Endodermal cell (in vitro differentiated cells): ENCODE data around the gene GSE1. TPM values are rescaled to one million over a fixed set of nuclear protein-coding genes. Genes with fewer than 3 reads are reported as not detected.

Experiments
- DNase-seq: peaks from one replicate; pipeline ENCODE4 v3.0.0-alpha.2; 2017
- H3K27ac ChIP-seq: 2 replicates; pipeline ENCODE4 v1.5.1; 2013; ENCODE audit warnings: mild to moderate bottlenecking, low read depth, low read length, moderate library complexity
- H3K27me3 ChIP-seq: 2 replicates; pipeline ENCODE4 v1.6.1; 2013; ENCODE audit warnings: mild to moderate bottlenecking, low read length, moderate library complexity; ENCODE audit not compliant: insufficient read depth, control insufficient read depth, poor library complexity, severe bottlenecking
- H3K36me3 ChIP-seq: 2 replicates; pipeline ENCODE4 v1.7.0; 2013; ENCODE audit warnings: mild to moderate bottlenecking, low read length, moderate library complexity; ENCODE audit not compliant: control insufficient read depth, insufficient read depth
- H3K4me1 ChIP-seq: one replicate; pipeline ENCODE4 v1.7.0; 2013; ENCODE audit warnings: low read length; ENCODE audit not compliant: control insufficient read depth, insufficient read depth
- H3K4me3 ChIP-seq: 2 replicates; pipeline ENCODE4 v1.5.1; 2013; ENCODE audit warnings: mild to moderate bottlenecking, low read length, moderate library complexity
- H3K9ac ChIP-seq: 2 replicates; pipeline ENCODE4 v1.6.1; 2013; ENCODE audit warnings: mild to moderate bottlenecking, low read length, moderate library complexity; ENCODE audit not compliant: poor library complexity, severe bottlenecking; ENCODE audit errors: extremely low read depth
- H3K9me3 ChIP-seq: 2 replicates; pipeline ENCODE4 v1.6.1; 2013; ENCODE audit warnings: mild to moderate bottlenecking, low read length, moderate library complexity; ENCODE audit not compliant: control insufficient read depth
- H3K27ac Mint-ChIP-seq: 2 replicates; pipeline ENCODE4 v1.8.0; 2020; ENCODE audit warnings: mixed read lengths
- H3K27me3 Mint-ChIP-seq: 2 replicates; pipeline ENCODE4 v1.8.0; 2021; ENCODE audit warnings: mild to moderate bottlenecking, mixed read lengths; ENCODE audit not compliant: insufficient read depth
- H3K36me3 Mint-ChIP-seq: 2 replicates; pipeline ENCODE4 v1.8.0; 2020; ENCODE audit warnings: low read depth, mixed read lengths
- H3K4me1 Mint-ChIP-seq: 2 replicates; pipeline ENCODE4 v1.8.0; 2020; ENCODE audit warnings: mixed read lengths
- H3K4me3 Mint-ChIP-seq: 2 replicates; pipeline ENCODE4 v1.8.0; 2020; ENCODE audit warnings: mild to moderate bottlenecking, moderate library complexity, mixed read lengths
- H3K9me3 Mint-ChIP-seq: 2 replicates; pipeline ENCODE4 v1.8.0; 2020; ENCODE audit warnings: mild to moderate bottlenecking, mixed read lengths
- CTCF ChIP-seq: fragments of 200-600 bp; sonication (generic); conservative IDR thresholded peaks from 2 replicates; pipeline ENCODE4 v1.5.0; 2021; ENCODE audit warnings: antibody characterized with exemption, mild to moderate bottlenecking
- WGBS, 2 experiments: methylation state at CpG; one replicate each; pipeline versions ENCODE4 v1.1.5 to v1.1.7; 2013; ENCODE audit warnings: missing lambda C conversion rate in 2 of 2, mixed read lengths in 1 of 2; ENCODE audit not compliant: insufficient coverage in 1 of 2, insufficient read length in 1 of 2; 5-methylcytosine and 5-hydroxymethylcytosine counted together
- total RNA-seq, 2 donors: library from RNA; stranded (reverse); fragmentation: NEBNext Ultra II Directional in 1 of 2; extraction: Animal tissue kit (Norgen Biotek cat#: 25700) in 1 of 2; gene quantifications; 2 replicates in 1 of 2; 3 replicates in 1 of 2; pipeline ENCODE4 v1.2.1, GENCODE V29; 2021

GSE1 gene
- total RNA-seq, 2 donors from 2014 or later: 108 to 128 TPM

GRCh38 chr16:85628645-85629044 lies 15.5 kb downstream of the GSE1 start:
- H3K9ac ChIP-seq: no peak overlapping the region
- peaks cover 12% of the 10 kb centered on the region for H3K4me1 ChIP-seq
- Mint-ChIP-seq H3K27ac (peak overlapping the region; percentile 52), H3K36me3 (peaks cover 26% of the 10 kb centered on the region), H3K4me1 (peaks cover 26% of the 10 kb centered on the region), H3K27me3 (no peaks in the 10 kb centered on the region), H3K4me3 (no peak overlapping the region), H3K9me3 (peaks cover 14% of the 10 kb centered on the region)
- H3K27ac ChIP-seq: peak overlapping the region; percentile 63
- H3K9me3 ChIP-seq: peaks cover 15% of the 10 kb centered on the region
- H3K4me3 ChIP-seq: no peak overlapping the region
- 93 to 97% methylated on average over 14 of the region's 14 CpGs for WGBS, 2 experiments
- H3K36me3 ChIP-seq: peaks cover 30% of the 10 kb centered on the region
- H3K27me3 ChIP-seq: no peaks in the 10 kb centered on the region
- DNase-seq: peak; percentile 70
- TF ChIP-seq CTCF: peak; percentile 49

- 96 to 100% methylated on average over 4 to 10 of the region's 10 CpGs for WGBS, 2 experiments
- no peak overlapping the region for H3K4me3 Mint-ChIP-seq
- Histone ChIP-seq H3K4me1 (peaks cover 12% of the 10 kb centered on the region), H3K9me3 (peaks cover 15% of the 10 kb centered on the region), H3K27ac (no peak overlapping the region), H3K9ac (no peak overlapping the region), H3K4me3 (no peak overlapping the region), H3K36me3 (peaks cover 30% of the 10 kb centered on the region), H3K27me3 (no peaks in the 10 kb centered on the region)
- peaks cover 25% of the 10 kb centered on the region for H3K4me1 Mint-ChIP-seq
- peak overlapping the region; percentile 52 for H3K27ac Mint-ChIP-seq
- no peaks in the 10 kb centered on the region for H3K27me3 Mint-ChIP-seq
- peaks cover 14% of the 10 kb centered on the region for H3K9me3 Mint-ChIP-seq
- peaks cover 26% of the 10 kb centered on the region for H3K36me3 Mint-ChIP-seq
- no peak for TF ChIP-seq CTCF
- no peak for DNase-seq
Measured at GRCh38 chr16:85629326-85629725, 16.2 kb downstream of the GSE1 start.

- no peak for DNase-seq
Measured at GRCh38 chr16:85629853-85630252, 16.7 kb downstream of the GSE1 start.

More at GRCh38 chr16:85629853-85630252, 16.7 kb downstream of the GSE1 start:
- peaks cover 26% of the 10 kb centered on the region for H3K36me3 Mint-ChIP-seq
- H3K9me3 Mint-ChIP-seq: peaks cover 14% of the 10 kb centered on the region
- Histone ChIP-seq H3K9me3 (peaks cover 15% of the 10 kb centered on the region), H3K4me3 (no peak overlapping the region), H3K27me3 (no peaks in the 10 kb centered on the region), H3K27ac (no peak overlapping the region), H3K36me3 (peaks cover 30% of the 10 kb centered on the region), H3K9ac (no peak overlapping the region), H3K4me1 (peaks cover 12% of the 10 kb centered on the region)
- H3K4me1 Mint-ChIP-seq: peaks cover 22% of the 10 kb centered on the region
- H3K27ac Mint-ChIP-seq: no peak overlapping the region
- no peak overlapping the region for H3K4me3 Mint-ChIP-seq
- H3K27me3 Mint-ChIP-seq: no peaks in the 10 kb centered on the region
- WGBS, 2 experiments: 95 to 100% methylated on average over 4 to 5 of the region's 5 CpGs
- no peak for TF ChIP-seq CTCF
